A204.1 (cell line): ENCODE measurements around the gene KLHL22.

Experiments used
- FAIRE-seq: peaks from 2 replicates; lab custom pipeline; 2012; peaks lifted over from hg19 to GRCh38; lab: Jason Lieb, UNC

The KLHL22 gene

GRCh38 chr22:20446383-20446970 is 49.1 kb downstream of the KLHL22 start:
- FAIRE-seq: no peak

GRCh38 chr22:20444325-20444724 is 51.3 kb downstream of the KLHL22 start:
- no peak for FAIRE-seq

GRCh38 chr22:20442485-20443284 is 52.9 kb downstream of the KLHL22 start:
- FAIRE-seq: no peak

- no peak for FAIRE-seq
Observed at GRCh38 chr22:20441631-20442484, 53.7 kb downstream of the KLHL22 start.

- no peak for FAIRE-seq
Observed at GRCh38 chr22:20440637-20441591, 54.7 kb downstream of the KLHL22 start.

- no peak for FAIRE-seq
Observed at GRCh38 chr22:20439928-20440575, 55.5 kb downstream of the KLHL22 start.

- no peak for FAIRE-seq
Observed at GRCh38 chr22:20439556-20439927, 56.1 kb downstream of the KLHL22 start.

- FAIRE-seq: no peak
Observed at GRCh38 chr22:20438678-20439492, 56.7 kb downstream of the KLHL22 start.

- no peak for FAIRE-seq
Observed at GRCh38 chr22:20438427-20438677, 57.2 kb downstream of the KLHL22 start.

- no peak for FAIRE-seq
Observed at GRCh38 chr22:20437613-20438426, 57.8 kb downstream of the KLHL22 start, which contains the start of gene SCARF2. Gene SCARF2, minus strand, starts transcription at chr22:20437825. Its CDS starts 71 bp downstream, at chr22:20437754.

- no peak for FAIRE-seq
Observed at GRCh38 chr22:20436768-20437612, 58.6 kb downstream of the KLHL22 start.

- no peak for FAIRE-seq
Observed at GRCh38 chr22:20436307-20436767, 59.3 kb downstream of the KLHL22 start.

GRCh38 chr22:20435436-20436306 is 59.9 kb downstream of the KLHL22 start:
- FAIRE-seq: no peak

- FAIRE-seq: no peak
Observed at GRCh38 chr22:20434773-20435172, 60.8 kb downstream of the KLHL22 start.

GRCh38 chr22:20434264-20434751 is 61.3 kb downstream of the KLHL22 start:
- FAIRE-seq: no peak

- no peak for FAIRE-seq
Observed at GRCh38 chr22:20433686-20434241, 61.8 kb downstream of the KLHL22 start.

- no peak for FAIRE-seq
Observed at GRCh38 chr22:20433191-20433590, 62.4 kb downstream of the KLHL22 start.
